ENCODE data around the gene ACOX2.

ACOX2 gene

GRCh38 chr3:58471025-58471887, 65.7 kb downstream of the ACOX2 start:
- DNase-seq = no peak

- DNase-seq = no peak
These were observed 66.5 kb downstream of the ACOX2 start for GRCh38 chr3:58470363-58471024.

- no peak for DNase-seq
These were observed 67.9 kb downstream of the ACOX2 start for GRCh38 chr3:58469096-58469495.

GRCh38 chr3:58466899-58467563, 70.0 kb downstream of the ACOX2 start:
- no peak for DNase-seq

- DNase-seq = no peak
These were observed 72.1 kb downstream of the ACOX2 start for GRCh38 chr3:58464866-58465265.

- DNase-seq = no peak
These were observed 73.1 kb downstream of the ACOX2 start for GRCh38 chr3:58463942-58464271.

- DNase-seq = peak; percentile 64
These were observed 73.6 kb downstream of the ACOX2 start for GRCh38 chr3:58463181-58463941.

- DNase-seq = no peak
These were observed 74.2 kb downstream of the ACOX2 start for GRCh38 chr3:58462829-58463180.

- no peak for DNase-seq
These were observed 77.8 kb downstream of the ACOX2 start for GRCh38 chr3:58459160-58459559.
